Suppressor macrophage treated with lipopolysaccharide for 4 hours (primary cell): ENCODE results near the gene TMEM258.

Experiments used
- DNase-seq: peaks from one replicate; pipeline ENCODE4 v3.0.0-alpha.2; 2020

TMEM258 gene

GRCh38 chr11:61794579-61794978 lies 2.2 kb upstream of the TMEM258 start:
- no peak for DNase-seq

DNA sequence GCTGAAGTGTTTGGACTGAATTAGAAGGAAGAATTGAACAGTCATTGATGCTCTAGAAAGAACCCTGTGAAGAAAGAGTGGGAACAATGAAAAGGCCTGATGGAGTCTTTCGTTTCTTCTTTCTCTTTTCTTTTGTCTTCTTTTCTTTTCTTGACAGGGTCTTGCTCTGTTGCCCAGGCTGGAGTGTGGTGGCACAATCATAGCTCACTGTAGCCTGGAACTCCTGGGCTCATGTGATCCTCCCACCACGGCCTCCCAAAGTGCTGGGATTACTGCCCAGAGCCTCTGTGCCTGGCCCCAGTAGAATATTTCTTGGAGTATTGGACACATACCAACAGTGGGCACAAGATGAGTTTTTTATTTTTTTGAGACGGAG lies 1.4 kb upstream of the TMEM258 start:
- DNase-seq, result no peak

- no peak for DNase-seq
Measured at GRCh38 chr11:61793083-61793828, 857 bp upstream of the TMEM258 start.

- DNase-seq, result peak; percentile 86
Measured at GRCh38 chr11:61791737-61792309, 576 bp downstream of the TMEM258 start.

DNA sequence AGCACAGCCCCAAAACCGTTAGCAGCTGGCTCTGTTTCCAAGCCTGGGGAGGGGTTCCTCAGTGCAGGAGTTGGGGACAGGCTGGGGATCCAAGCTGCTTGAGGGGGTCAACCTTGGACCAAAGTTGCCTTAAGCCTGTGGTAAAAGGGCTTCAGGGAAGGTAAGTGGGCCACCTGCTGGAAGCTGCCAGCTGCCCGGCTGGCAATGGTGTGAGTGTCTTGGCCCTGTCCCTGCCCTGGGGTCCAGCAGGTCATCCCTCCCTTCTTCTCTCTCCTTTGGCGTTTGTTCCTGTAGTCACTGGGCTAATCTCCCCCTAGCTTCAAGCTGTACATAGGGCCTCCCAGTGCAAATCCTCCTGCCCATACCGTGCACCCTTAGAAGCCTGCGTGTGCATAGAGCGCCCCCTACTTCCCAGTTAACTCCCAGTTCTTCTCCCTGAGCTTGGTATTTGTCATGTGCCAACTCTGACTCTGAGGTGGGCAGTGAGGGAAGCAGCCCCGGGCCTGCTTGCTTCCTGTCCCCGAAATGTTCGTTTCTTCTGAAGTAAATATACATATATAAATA lies 4.4 kb downstream of the TMEM258 start:
- peak; percentile 48 for DNase-seq

GRCh38 chr11:61785837-61786402 lies 6.5 kb downstream of the TMEM258 start:
- no peak for DNase-seq

GRCh38 chr11:61784506-61784805 lies 7.9 kb downstream of the TMEM258 start:
- DNase-seq, result no peak

DNA sequence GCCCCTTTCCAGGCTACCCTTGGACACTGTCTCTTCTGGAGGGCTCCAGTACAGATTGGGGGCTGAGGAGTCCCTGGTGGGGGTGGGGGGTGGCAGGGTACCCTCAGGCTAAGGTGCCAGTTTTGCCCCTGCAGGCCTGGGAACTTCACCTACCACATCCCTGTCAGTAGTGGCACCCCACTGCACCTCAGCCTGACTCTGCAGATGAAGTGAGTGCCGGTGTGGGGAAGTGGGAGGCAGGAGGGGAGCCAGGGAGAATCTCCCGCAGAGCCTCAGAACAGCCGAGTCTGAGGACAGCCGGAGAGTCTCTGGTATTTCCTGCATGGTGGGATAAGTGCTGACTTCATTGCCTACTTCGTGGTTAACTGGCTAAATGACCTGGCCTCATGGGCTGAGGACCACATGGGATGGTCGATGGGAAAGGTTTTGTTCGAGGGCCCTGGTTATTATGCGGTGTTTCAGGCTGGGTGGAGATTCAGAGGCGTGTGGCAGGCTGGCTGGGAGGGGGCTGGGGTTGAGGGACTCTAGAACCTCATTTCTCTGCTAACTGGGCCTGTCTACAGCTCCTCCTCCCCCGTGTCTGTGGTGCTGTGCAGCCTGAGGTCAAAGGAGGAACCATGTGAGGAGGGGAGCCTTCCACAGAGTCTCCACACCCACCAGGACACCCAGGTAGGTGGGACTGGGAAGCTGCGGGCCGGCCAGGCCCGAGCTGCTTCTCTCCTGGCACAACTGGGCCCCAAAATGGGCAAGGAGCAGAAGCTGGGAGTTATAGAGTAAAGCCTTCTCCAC lies 8.5 kb downstream of the TMEM258 start:
- no peak for DNase-seq

DNA sequence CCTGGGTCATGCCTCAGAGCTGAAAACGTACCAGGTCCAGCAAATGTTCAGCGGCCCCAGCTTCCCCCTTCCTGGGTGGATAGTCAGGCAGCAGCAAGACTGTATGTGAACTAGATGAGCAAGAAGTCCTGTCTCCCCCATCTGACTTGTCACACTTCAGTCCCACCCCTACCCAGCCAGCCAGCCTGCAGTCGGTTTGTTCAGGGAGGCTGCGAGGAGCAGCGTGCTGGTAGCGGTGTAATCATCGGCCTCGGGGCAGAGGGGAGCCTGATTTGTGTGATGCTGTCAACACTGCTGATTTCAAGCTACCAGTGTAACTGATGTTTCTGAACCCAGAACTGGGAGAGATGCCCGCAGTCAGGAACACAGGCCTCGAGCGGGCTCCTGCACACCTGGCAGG lies 9.6 kb downstream of the TMEM258 start:
- no peak for DNase-seq

- DNase-seq, result no peak
Measured at GRCh38 chr11:61782299-61782698, 10.1 kb downstream of the TMEM258 start.

DNA sequence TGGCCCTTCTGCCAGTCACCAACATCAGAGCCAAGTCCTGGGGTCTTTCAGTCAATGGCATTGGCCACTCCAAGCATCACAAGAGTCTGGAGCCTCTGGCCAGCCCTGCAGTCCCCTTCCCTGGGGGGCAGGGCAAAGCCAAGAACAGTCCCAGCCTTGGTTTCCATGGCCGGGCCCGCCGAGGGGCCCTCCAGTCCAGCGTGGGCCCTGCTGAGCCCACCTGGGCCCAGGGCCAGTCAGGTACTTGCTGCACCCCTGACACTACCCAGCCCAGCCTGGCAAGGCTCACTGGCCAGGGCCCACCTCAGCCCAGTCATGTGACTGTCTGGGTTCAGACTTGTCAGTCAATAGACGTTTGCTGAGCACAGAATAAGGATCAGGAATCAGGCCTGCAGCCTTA lies 10.8 kb downstream of the TMEM258 start:
- DNase-seq, result no peak

GRCh38 chr11:61780581-61781162 lies 11.7 kb downstream of the TMEM258 start:
- no peak for DNase-seq

GRCh38 chr11:61779666-61780525 lies 12.5 kb downstream of the TMEM258 start:
- no peak for DNase-seq

- DNase-seq, result no peak
Measured at GRCh38 chr11:61778920-61779650, 13.3 kb downstream of the TMEM258 start.

GRCh38 chr11:61778357-61778886 lies 14.0 kb downstream of the TMEM258 start:
- DNase-seq, result no peak

DNA sequence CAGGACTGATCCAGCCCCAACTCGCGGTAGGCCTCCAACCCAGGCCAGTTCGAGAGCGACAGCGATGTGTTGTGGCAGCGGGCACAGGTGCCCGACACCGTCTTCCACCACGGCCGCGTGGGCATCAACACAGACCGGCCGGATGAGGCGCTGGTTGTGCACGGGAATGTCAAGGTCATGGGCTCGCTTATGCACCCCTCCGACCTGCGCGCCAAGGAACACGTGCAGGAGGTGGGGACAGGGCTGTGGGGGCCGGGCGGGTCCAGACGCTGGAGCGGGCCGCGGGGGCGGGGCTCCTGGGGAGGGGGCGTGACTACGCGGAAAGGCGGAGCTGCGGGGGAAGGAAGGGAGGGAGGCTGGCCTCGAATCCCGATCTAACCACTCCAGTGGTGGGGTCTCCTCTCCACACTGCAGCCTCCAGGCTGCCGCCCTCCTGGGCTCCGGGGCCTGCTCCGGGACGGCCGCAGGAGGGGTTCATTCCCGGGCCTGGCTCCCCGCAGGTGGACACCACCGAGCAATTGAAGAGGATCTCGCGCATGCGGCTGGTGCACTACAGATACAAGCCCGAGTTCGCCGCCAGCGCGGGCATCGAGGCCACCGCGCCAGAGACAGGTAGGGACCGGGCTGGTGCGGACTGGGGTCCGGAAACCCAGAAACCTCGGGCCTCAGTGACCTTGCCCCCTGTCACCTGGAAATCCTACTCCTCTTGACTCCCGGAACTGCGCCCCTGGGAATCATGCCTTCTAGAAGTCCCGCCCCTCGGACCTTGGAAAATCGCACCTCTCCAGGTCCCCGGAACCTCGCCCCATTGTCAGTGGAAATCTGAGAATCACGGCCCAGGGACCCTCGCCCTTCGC lies 14.9 kb downstream of the TMEM258 start:
- peak; percentile 37 for DNase-seq

DNA sequence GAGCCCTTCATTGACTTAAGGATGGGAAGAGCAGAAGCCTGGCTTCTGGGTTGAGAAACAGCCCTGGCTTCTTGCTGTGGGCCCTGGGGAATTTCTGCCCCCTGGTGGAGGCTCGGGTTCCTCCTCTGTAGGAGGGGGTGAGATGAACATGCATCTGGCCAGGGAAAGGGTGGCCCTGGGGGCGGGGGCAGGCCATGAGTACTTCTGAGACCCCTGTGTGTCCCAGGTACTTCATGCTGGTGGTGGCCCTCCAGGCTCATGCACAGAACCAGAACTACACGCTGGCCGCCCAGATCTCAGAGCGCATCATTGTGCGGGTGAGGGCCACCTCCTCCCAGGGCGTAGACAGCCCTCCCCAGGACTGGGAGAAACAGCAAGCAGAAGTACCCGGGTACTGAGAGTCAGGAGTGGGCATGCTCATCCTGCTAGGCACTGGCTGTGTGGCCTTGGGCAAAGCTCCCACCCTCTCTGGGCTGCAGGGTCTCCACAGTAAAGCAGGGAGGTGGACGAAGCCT lies 15.8 kb downstream of the TMEM258 start:
- DNase-seq, result peak; percentile 83

GRCh38 chr11:61775606-61776554 lies 16.5 kb downstream of the TMEM258 start:
- no peak for DNase-seq

DNA sequence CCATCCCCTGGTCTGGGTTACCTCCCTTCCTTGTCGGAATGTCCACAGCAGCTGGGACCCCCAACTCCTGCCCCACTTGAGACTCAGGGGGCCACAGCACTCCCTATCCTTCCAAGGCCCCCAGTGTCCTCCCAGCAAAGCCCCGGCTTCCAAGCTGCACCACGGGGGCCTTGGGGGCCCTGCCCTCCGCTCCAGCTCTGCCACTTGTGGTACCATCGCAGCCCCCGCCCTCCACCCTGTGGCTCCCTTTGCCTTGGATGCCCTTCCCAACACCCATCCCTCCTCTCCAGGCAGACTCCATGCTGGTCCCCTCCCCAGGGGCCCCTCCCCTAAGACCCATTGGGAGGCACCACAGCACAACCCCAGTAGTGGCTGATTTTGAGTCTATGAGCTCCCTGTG lies 17.3 kb downstream of the TMEM258 start:
- DNase-seq, result no peak
